Erythroblast (primary cell): Measurements from ENCODE around the gene GTF2H4.
"Not testable (repeated sequence)": the region's sequence is repeated elsewhere in the genome, so short reads cannot be mapped to it uniquely, and the experiment has no call there.

Experiments
- DNase-seq, 2 experiments: peaks; one replicate each; lab custom pipeline; 2025; lab: John Stamatoyannopoulos, UW
- GATA1 ChIP-seq: IDR thresholded peaks from 2 replicates; pipeline ENCODE4 v1.6.1; 2011; ENCODE audit warnings: low read depth, mild to moderate bottlenecking, control low read depth, low read length, moderate library complexity
- POLR2A ChIP-seq: IDR thresholded peaks from 2 replicates; pipeline ENCODE4 v1.6.1; 2011; ENCODE audit warnings: mild to moderate bottlenecking, low read length

The GTF2H4 gene

DNA sequence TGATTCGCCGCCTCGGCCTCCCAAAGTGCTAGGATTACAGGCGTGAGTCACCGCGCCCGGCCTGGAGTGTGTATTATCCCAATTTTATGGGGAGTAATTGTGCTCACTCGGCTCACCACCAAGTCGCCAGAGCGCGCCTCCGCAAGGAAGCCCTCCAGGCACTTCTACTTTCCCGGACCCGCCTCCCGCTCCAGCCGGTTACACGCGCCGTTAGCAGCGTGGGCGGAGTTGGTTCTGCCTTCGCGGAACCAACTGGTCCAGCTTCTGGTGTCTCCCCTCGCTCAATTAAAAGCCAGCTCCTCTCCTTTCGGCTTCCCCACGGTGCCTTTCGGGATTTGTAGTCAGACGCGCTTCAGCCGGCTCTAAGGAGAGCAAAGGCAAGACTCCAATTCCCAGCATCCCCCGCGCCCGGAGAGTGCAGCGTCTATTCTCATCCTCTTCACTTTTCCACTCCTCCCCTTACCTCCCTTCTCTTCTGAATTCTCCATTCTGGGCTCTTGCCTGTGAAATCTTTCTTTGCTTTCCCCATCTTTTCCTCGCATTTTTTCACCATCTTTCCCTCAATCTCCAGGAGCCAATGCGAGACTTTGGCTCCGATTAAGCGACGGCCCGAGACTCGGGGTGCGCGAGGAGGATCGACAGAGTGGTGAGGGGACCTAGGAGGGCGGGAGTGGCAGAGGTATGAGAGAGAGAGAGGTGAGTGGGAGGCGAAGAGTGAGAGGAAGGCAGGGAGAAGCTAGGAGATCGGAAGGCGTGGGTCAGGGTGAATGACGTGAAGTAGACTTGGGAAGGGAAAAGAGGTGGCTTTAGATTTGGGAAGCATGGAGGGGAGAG, at the start of gene GTF2H4:
GTF2H4 (plus strand) TSS at position 450 of the 834 bp plus-strand sequence.
- DNase-seq, result peak; percentile 95 to 96
- TF ChIP-seq POLR2A (peak; percentile 33), GATA1 (no peak)

DNA sequence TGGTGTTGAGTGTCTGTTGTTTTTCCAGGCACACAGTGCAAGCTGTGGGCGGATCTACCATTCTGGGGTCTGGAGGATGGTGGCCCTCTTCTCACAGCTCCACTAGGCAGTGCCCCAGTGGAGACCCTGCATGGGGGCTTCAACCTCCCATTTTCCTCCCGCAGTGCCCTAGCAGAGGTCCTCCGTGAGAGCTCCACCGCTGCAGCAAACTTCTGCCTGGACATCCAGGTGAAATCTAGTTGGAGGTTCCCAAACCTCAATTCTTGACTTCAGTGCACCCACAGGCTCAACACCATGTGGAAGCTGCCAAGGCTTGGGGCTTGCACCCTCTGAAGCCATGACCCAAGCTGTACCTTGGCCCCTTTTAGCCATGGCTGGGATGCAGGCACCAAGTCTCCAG, 48.3 kb upstream of the GTF2H4 start:
- not testable (repeated sequence) for DNase-seq

DNA sequence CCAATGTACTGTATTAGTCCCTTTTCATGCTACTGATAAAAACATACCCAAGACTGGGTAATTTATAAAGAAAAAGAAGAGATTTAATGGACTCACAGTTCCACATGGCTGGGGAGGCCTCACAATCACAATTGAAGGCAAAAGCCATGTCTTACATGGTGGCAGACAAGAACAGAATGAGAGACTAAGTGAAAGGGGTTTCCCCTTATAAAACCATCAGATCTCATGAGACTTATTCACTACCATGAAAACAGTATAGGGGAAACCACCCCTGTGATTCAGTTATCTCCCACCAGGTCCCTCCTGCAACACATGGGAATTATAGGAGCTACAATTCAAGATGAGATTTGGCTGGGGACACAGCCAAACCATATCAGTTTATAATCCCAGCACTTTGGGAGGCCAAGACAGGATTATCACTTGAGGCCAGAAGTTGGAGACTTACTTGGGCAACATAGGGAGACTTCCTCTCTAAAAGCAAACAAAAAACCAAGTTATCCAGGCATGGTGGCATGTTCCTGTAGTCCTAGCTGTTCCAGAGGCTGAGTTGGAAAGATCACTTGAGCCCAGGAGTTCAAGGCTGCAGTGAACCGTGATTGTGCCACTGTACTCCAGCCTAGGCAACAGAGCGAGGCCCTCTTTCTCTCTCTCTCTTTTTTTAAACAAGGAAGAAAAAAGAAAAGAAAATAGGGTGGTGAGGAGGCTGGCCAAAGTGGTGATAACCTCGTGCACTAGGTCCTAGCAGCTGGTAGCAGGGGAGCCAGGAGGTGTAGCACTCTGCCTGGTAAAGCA, 46.6 kb upstream of the GTF2H4 start:
- no peak for TF ChIP-seq POLR2A
- TF ChIP-seq GATA1, result no peak
- DNase-seq, result no peak

DNA sequence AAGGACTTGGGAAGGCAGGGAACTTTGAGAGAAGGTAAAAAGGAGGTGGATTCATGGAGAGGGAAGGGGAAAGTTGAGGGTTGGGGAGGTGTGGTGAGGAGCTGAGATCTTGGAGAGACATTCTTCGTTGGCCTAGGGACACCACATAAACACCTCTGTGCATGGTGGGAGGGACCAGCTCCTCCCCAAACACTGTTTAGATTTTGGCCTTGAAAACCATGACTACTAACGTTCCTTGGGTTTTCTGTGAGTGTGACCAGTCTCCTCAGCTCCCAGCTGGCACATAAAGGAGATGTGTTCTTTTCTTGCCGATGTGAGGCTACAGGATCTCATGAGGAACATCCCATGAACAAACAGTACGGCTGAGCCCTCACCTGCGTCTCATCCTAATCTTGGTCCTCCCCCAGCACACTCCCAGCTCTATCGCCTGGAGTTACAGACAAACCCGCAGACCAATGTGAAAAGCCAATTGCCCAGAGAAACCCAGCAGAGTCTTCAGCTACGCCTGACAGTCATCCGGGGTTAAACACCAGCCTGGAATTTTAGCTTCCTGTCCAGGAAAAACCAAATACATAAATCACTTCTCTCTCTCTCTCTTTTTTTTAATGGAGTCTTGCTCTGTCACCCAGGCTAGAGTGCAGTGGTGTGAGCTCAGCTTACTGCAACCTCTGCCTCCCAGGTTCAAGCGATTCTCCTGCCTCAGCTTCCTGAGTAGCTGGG, 45.7 kb upstream of the GTF2H4 start:
- DNase-seq, result no peak
- no peak for TF ChIP-seq GATA1
- no peak for TF ChIP-seq POLR2A

DNA sequence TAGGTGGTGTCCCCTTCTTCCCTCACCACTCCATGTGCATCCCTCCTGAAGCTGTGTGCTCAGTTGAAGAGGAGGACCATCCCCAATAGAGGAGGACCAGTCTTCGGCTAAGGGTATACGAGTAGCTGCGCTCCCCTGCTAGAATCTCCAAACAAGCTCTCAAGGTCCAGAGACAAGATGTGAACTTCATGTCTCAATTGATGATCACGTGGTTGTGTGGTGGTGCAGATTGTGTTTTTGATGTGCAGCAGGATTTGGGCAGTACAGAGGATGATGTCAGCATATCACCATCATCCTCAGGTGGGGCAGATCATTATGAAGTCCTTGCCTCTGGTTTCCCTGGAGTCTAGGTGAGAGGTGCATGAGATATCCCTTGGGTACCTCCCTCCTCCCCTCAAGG, 43.7 kb upstream of the GTF2H4 start:
- no peak for DNase-seq
- TF ChIP-seq GATA1, result no peak
- TF ChIP-seq POLR2A, result no peak

DNA sequence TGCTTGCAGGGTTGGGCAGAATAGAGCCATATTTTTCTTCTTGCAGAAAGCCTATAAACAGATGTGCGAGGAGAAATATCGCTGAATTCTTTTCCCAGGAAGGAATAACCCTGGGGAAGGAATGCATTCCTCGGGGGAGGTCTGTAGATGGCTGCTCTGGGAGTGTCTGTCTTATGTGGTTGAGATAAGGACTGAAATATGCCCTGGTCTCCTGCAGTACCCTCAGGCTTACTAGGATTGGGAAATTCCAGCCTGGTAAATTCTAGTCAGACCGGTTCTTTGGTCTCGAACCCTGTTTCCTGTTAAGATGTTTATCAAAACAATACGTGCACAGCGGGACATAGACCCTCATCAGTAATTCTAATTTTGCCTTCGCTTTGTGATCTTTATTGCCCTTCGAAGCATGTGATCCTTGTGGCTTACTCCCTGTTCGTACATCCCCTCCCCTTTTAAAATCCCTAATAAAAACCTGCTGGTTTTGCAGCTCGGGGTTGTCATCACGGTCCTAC, 38.7 kb upstream of the GTF2H4 start:
- not testable (repeated sequence) for DNase-seq

DNA sequence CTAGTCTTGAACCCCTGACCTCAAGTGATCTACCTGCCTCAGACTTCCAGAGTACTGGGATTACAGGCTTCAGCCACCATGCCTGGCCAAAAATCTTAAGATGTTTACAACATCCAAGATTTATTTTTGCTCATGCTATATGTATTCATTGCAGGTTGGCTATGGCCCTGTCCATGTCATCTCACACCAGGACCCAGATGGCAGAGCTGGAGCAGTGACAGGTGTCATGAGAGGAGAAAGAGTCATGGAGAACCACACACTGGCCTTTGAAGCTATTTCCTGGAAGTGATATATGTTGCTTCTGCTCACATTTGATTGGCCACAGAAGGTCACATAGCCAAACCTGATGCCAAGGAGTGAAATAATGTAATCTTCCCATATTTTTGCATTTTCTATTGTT, 37.5 kb upstream of the GTF2H4 start:
- TF ChIP-seq POLR2A, result no peak
- no peak for TF ChIP-seq GATA1
- no peak for DNase-seq

DNA sequence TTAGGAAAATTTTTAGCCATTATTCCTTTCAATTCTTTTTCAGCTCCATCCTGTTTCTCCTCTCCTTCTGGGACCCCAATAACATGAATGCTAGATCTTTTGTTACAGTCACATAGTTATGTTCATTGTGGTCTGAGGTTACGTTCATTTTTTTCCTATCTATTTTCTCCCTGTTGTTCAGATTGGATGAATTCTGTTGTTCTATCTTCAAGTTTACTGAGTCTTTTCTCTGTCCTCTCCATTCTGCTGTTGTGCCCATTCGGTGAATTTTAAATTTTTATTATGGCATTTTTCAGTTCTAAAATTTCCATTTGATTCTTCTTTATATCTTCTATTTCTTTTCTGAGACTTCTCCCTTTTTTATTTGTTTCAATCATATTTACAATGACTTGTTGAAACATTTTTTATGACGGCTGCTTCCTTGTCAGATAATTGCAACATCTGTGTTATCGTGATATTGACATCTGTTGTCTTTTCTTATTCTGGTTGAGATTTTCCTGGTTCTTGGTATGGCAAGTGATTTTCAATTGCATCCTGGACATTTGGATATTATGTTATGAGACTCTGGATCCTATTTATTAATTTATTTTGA, 36.3 kb upstream of the GTF2H4 start:
- no peak for DNase-seq
- TF ChIP-seq POLR2A, result no peak

DNA sequence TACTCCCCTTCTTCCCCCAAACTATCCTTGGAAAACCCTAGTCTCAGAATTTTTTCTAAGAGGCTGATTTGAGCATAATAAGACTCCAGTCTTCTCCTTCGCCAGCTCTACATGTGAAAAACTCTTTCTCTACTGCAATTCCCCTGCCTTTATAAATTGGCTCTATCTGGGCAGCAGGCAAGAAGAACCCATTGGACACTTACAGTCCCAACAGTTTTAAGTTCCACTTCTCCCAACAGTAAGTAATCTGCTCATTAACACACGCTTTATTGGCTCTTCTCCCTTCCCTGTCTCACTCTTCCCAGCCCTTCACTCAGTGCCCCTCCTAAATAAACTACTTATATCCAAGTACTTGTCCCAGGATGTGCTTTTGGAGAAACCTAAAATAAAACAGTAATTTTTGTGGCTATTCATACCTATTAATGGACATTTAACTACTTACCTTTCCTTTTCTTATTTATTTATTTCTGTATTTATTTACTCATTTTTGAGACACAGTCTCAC, 34.8 kb upstream of the GTF2H4 start:
- no peak for DNase-seq
- TF ChIP-seq GATA1 (no peak), POLR2A (no peak)

DNA sequence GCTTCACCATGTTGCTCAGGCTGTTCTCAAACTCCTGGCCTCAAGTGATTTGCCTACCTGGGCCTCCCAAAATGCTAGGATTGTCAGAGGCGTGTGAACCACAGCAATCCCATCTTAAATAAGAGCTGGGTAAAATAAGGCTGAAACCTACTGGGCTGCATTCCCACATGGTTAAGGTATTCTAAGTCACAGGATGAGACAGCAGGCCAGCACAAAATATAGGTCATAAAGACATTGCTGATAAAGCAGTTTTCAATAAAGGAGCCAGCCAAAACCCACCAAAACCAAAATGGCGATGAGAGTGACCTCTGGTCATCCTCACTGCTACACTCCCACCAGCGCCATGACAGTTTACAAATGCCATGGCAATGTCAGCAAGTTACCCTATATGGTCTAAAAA, 34.2 kb upstream of the GTF2H4 start:
- DNase-seq, result not testable (repeated sequence)

DNA sequence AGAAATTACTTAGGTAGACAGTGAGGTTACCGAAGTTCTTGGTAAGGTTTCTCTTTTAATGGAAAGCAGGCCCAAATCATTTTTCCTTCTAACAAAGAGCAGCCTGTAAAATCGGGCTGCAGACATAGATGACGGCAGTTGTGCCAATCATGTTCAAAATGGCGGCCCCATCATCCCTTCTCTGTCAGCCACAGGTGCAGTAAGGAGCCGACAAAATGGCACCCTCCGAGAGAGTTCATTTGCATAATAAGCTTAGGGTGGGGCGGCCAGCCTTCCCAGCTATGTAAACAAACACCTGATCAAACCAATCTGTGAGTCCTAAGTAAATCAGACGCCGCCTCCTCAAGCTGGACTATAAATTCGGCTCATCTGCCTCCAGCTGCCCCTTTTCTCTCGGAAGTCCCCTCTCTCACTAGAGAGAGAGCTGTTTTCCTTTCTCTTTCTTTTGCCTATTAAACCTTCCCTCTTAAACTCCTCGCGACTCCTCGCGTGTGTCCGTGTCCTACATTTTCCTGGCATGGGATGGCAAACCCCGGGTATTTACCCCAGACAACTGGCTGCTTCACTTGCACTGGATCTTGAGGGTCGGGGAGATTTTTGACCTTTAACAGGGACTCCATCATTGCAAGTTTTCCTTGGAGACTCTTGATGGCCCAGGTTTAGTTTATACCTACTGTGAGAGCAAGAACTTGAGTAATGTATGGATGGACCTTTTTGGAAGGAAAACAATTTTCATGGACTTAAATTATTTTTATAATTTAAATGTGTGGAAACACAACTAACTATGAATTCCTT, 32.6 kb upstream of the GTF2H4 start:
- TF ChIP-seq GATA1, result no peak
- no peak for TF ChIP-seq POLR2A
- no peak for DNase-seq

DNA sequence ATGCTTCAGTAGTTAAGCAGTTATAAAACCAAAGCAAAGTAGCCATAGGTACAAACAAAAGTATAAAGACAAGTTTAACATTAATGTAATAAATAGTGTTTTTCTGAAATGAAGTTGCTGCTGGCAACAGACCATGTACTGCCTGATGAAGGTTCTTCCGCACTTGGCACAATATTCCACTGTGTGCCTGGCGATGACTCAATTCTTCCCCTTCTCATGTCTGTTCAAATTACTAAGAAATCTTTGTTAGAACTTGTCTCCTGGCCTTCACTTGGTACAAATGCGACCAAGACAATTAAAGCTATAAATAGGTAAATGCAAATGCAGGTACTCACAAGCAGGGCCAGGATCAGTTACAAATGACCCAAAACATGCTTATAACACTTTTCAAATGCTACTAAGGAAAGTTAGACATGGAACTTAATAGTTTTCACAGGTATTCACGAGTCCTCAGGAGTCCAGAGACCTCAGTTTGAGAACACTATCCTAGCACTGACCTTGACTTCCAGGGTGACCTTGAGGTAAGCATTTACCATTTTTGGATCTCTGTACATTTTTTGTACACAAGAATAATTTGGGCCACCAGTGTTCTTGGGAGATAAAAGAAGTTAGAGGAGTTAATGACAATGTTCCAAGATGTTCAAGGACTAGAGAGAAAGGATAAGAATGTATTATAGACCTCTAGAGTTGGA, 31.8 kb upstream of the GTF2H4 start:
- TF ChIP-seq GATA1 (no peak), POLR2A (no peak)
- no peak for DNase-seq

DNA sequence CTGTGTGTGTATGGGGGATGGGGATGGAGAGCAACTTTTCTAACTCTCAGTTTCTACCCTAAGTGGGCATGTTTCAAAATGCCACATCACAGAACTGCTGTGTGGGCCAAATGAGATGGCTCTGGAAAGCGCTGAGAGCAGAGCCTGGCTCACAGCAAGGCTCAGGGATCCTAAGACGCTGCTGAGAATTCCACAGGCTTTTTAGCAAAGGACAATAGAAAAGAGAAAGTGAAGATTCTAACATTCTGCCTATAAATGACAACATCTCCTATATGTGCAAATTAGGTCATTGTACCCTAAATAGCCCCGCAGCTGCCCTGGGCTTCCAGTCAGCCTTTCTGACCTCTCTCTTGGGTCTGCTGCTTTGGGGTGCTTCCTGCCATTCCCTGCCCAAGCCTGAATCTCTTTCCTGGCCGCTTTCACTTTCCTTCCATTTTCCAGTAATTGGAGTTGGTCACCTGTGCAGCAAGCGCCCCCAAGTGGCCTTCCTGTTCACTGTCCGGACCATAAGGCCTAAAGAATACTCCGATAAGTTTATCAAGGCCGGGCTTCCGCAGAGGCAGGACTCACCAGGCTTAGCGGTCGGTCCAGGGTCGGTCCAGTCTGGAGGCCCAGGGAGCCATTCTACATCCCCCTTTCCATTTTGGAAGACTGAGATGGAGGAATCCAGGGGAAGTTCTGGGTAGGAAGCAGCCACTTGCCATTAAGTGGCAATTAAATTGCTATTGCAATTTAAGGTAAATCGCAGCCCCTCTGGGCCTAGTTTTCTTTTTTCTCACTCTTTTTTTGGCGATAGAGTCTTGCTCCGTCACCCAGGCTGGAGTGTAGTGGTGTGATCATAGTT, 30.4 kb upstream of the GTF2H4 start:
- peak; percentile 81 to 86 for DNase-seq
- no peak for TF ChIP-seq GATA1
- TF ChIP-seq POLR2A, result no peak
